Measurements from ENCODE around the gene ANKRD45.
A peak's percentile ranks its signal among the peaks of the same experiment; 100 is the strongest.
"Not testable (repeated sequence)": the region's sequence is repeated elsewhere in the genome, so short reads cannot be mapped to it uniquely, and the experiment has no call there.

The ANKRD45 gene

GRCh38 chr1:173669491-173669941 is at the start of gene ANKRD45:
Gene ANKRD45, minus strand, starts transcription at chr1:173669851. Its CDS starts 10,433 bp downstream, at chr1:173659418.
- peak; percentile 88 for DNase-seq

DNA sequence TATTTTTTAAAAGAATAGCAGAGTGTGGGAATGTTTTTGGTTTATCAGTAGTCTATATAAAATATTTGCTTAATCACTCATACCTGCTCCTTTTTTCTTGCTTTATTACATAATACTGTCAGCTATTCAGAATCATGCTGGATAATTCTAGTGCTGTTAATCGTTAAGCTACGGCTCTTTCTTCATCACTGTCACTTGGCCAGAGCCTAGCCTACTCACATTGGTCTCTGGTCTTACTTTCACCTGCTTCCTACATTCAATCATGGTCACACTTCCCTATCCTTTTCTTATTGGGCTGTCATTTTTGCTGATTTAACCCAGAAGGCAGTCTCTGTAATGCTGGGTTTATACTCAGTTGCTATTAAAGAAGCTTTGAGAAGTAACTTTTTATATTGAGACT is 47.6 kb upstream of the ANKRD45 start:
- DNase-seq = no peak

DNA sequence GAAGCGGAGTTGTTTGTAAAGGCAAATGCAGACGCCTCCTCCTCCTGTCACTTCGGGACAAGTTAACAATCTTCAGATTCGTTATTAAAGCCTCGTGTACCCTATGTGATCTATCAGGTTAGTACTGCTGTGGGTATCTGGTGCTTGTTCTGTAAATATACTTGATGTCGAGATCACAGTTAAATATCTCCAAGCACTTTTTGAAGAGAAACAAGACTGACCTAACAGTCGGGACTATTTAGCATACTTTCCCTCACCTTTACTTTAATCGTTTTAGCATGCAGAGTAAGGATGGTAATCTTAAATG is 45.8 kb upstream of the ANKRD45 start:
- DNase-seq = no peak

DNA sequence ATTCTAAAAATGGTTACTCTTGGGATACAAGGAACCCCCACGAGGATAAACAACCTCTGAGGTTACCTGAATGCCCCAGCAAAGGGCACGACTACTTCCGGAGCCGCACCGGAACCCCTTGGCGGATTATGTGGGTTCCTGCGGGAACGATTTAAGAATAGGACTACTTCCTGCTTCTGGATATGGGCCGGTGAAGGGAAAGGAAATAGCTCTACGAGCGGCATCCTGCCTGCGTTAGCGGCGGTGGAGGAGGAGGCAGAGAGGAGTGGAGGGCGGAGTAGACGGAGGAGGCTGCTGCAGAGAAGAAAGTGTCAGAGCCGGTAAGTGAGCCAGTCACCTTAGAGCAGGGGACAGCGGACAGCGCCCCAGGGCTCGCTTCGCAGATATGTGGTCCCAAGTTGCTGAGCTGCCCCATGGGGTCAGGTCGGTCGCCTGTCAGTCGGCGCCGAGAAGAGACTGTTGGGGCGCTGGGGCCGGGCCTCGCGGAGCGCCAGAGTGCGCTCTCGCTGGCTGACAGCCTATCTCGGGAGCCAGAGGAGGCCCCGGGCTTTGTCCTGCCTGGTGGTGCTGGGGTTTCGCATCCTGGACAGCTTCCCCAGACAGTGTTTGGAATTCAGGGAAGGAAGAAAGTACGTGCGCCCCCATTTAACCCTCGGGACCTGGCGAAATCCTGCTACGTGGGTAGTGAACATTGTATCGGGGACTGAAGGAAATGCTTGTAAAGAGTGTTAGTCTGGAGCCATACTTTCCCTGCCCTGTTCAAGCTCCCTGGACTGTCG is 45.3 kb upstream of the ANKRD45 start, which contains the start of gene KLHL20:
Gene KLHL20, plus strand, starts transcription at position 223 of the 779 bp plus-strand sequence. CDS start 1,063 bp downstream, outside the sequence.
- peak; percentile 97 for DNase-seq

DNA sequence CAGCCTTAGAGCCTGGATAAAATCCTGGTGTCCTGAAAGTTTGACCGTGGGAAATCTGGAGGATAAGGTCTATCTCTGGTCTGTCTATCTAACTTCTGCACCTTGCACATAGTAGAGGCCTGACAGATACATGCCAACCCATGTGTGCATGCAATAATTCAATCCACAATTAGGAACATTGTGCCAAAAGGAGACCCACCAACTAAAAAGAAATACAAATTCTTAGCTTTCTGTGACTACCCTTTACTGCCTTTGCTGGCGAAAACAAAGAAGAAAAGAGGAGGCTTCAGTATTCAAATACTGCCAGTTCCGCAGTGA is 44.7 kb upstream of the ANKRD45 start:
- no peak for DNase-seq

- no peak for DNase-seq
Measured at GRCh38 chr1:173708787-173709186, 39.1 kb upstream of the ANKRD45 start.

DNA sequence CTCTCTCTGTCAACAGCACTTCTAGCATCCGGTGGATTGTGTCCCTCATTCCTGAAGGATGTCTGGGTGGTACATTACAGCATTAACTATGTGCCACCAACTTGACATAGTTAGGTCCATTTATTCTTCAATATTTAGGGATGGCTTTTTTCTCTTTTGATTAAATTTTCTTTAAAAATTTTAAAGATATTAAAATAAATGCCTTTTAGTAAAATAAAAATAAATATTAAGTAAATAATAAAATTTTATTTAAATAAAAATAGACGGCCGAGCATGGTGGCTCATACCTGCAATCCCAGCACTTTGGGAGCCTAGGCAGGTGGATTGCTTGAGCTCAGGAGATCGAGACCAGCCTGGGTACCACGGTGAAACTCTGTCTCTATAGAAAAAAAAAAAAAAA is 35.5 kb upstream of the ANKRD45 start:
- DNase-seq = no peak

GRCh38 chr1:173702736-173703135 is 33.1 kb upstream of the ANKRD45 start:
- no peak for DNase-seq

GRCh38 chr1:173701299-173701698 is 31.6 kb upstream of the ANKRD45 start:
- DNase-seq = not testable (repeated sequence)

GRCh38 chr1:173693238-173693637 is 23.6 kb upstream of the ANKRD45 start:
- no peak for DNase-seq

- no peak for DNase-seq
Measured at GRCh38 chr1:173688300-173688699, 18.6 kb upstream of the ANKRD45 start.

DNA sequence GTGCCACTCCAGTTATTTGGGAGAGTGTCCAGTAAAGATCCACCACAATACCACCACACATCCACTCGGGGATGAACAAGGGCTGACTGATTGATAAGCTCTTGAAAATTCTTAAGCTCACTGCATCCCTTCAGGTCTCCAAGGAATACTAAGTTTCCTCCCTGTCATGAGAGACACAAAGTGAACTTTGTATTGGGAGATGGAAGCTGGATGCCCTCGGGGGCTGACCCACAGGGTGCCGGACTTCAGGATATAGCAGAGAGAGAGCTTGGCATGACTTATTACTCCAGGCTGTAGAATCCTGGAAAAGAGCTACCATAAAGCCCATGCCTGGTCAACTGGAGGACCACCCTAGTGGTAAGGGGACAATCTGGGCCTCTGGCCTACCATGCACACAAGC is 15.5 kb upstream of the ANKRD45 start:
- not testable (repeated sequence) for DNase-seq

DNA sequence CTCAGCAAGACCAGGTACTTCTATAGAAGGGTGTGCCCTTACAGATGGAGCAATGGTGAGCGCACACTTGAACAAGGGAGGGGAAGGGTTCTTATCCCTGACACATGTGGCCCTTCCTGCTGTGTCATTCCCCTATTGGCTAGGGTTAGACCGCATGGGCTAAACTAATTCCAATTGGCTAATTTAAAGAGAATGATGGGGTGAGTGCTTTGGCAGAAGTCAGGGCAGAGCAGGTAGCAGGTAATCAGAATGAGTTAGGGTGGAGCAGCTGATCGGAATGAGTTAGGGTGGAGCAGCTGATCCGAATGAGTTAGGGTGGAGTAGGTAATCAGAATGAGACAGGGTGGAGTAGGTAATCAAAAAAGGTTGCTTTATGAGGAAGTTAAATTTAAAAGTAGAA is 14.2 kb upstream of the ANKRD45 start:
- DNase-seq = not testable (repeated sequence)

DNA sequence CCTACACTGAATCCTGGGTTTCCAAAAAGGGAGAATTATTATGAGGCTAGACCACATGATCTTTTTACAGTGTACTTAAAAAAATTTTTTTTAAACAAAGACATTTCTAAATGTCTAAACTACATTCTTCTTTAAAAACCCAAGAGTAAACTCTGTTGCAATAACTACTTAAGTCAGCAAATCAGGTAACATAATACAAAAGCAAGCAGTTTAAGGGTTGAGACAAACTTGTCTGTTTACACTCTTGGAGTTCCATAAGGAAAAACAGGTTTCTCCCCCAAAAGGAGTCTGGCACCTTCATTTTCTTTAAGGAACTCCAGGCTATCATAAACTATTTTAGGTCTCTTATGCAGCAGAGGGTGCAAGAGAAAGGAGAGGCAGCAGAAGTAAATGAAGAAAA is 12.5 kb upstream of the ANKRD45 start:
- no peak for DNase-seq

DNA sequence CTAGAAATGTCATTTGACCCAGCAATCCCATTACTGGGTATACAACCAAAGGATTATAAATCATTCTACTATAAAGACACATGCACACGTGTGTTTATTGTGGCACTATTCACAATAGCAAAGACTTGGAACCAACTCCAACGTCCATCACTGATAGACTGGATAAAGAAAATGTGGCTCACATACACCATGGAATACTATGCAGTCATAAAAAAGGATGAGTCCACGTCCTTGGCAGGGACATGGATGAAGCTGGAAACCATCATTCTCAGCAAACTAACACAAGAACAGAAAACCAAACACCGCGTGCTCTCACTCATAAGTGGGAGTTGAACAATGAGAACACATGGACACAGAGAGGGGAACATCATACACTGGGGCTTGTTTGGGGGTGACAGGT is 10.5 kb upstream of the ANKRD45 start:
- DNase-seq = not testable (repeated sequence)

GRCh38 chr1:173674496-173674895 is 4.8 kb upstream of the ANKRD45 start:
- not testable (repeated sequence) for DNase-seq

DNA sequence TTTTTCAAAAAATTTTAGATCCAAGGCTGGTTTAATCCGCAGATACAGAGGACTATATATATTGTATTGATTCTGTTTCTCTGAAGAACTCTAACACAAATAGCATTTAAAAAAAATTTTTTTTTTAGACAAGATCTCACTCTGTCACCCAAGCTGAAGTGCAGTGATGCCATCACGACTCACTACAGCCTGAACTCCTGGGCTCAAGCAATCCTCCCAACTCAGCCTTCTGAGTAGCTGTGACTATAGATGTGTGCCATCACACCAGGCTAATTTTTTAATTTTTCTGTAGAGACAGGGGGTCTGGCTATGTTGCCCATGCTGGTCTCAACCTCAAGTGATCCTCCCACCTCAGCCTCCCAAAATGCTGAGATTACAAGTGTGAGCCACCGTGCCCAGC is 3.0 kb downstream of the ANKRD45 start:
- DNase-seq = no peak

GRCh38 chr1:173663159-173663558 is 6.5 kb downstream of the ANKRD45 start:
- DNase-seq = no peak

DNA sequence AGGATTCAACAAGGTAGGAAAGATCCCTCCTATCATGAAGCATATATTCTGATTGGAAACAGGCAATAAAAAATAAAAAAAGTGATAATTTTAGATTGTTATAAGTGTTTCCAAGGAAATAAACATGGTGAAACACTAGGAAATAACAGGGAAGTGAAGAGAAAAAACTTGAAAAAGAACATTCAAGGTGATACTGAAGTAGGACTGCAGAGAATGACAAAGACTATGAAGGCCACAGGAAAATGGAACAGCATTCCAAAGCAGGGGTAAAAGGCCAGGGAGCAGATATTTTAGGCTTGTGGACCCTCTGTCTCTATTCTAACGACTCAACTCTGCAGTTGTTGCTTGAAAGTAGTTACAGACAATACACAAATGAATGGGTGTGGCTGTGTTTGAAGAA is 7.9 kb downstream of the ANKRD45 start:
- no peak for DNase-seq

GRCh38 chr1:173661271-173661670 is 8.4 kb downstream of the ANKRD45 start:
- DNase-seq = no peak

GRCh38 chr1:173660306-173660705 is 9.3 kb downstream of the ANKRD45 start:
- DNase-seq = no peak

GRCh38 chr1:173648880-173649605 is 20.6 kb downstream of the ANKRD45 start:
- DNase-seq = no peak

GRCh38 chr1:173646656-173647055 is 23.0 kb downstream of the ANKRD45 start:
- no peak for DNase-seq

DNA sequence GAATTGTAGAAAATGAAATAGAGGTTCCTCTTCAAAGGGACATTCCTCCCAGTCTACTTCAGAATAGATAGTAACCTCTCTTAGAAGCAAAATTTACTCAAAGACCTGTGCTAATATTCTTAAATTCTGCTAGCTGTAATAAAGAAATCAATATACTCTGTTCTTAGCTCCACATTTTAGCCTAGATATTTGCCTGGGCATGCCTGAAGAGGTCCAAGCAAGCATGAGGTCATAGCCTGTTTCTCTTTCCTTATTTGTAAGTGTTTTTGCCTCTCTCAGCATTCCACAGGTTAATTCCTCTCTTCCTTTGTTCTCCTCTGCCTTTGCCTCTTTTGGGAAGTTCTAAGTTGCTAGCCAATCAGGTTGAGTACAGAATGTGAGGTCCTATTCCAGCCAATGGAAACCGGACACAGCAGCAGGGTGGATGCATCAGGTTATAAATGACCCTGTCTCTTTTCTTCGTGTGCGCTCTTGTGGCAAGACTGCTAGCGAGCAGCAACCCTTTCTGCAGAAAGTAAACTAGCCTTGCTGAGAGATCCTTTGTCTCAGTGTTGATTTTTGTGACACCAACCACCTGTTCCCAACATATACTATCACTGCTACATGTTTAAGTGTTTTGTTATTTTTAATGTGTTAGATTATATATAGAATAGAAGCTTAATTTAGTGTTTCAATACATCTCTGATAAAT is 27.1 kb downstream of the ANKRD45 start:
- not testable (repeated sequence) for DNase-seq

All from GOT3 (cell line).